ENCODE results near the gene NCOR1. TPM values are rescaled to one million over a fixed set of nuclear protein-coding genes. Genes with fewer than 3 reads are reported as not detected.

Gene NCOR1
- total RNA-seq, 1 experiment from 2014 or later, result 124 TPM

GRCh38 chr17:16258901-16259300, 43.6 kb upstream of the NCOR1 start (continued):
- TF ChIP-seq SMAD3 (CRISPR knock-in tag; IDR thresholded peaks at IDR 0.05; ENCODE audit: borderline replicate concordance) (no peak), CBFB (CRISPR knock-in tag; IDR thresholded peaks at IDR 0.05; ENCODE audit: low read depth) (no peak), ZNF396 (CRISPR knock-in tag; IDR thresholded peaks at IDR 0.05; ENCODE audit: borderline replicate concordance) (no peak), USF1 (CRISPR knock-in tag; IDR thresholded peaks at IDR 0.05) (no peak)
- TF ChIP-seq, protein P1, sequence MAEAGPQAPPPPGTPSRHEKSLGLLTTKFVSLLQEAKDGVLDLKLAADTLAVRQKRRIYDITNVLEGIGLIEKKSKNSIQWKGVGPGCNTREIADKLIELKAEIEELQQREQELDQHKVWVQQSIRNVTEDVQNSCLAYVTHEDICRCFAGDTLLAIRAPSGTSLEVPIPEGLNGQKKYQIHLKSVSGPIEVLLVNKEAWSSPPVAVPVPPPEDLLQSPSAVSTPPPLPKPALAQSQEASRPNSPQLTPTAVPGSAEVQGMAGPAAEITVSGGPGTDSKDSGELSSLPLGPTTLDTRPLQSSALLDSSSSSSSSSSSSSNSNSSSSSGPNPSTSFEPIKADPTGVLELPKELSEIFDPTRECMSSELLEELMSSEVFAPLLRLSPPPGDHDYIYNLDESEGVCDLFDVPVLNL (CRISPR knock-in tag; IDR thresholded peaks at IDR 0.05; ENCODE audit: borderline replicate concordance, low read depth), result no peak

DNA sequence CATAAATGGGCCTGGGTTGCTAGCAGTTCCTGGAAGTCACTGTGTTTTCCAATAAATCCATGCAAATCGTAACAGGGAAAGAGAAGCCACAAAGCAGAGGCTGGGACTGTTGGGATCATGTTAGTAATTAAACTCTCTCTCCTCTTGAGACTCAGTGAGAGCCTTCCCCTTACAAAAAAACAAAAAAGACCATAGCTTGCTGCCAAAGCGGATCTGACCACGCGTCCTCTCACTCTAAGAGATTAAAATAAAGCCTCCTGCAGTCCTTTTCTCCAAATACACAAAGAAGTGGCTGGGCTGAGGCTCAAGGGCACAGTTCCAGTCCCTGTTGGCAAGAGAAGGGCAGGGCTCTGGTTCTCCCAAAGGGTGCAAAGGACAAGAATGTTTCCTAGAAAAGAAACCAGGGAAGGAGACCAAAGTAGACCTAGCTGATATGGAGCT, 40.2 kb upstream of the NCOR1 start:
- Mint-ChIP-seq H3K27me3 (ENCODE audit: low read depth) (no peaks in the 10 kb centered on the region), H3K9me3 (no peaks in the 10 kb centered on the region), H3K36me3 (0 out of 2 replicates have a peak, but pooled peaks cover 3% of the 10 kb centered on the region), H3K4me1 (peaks cover 13% of the 10 kb centered on the region), H3K4me3 (no peak overlapping the region), H3K27ac (peak overlapping the region; percentile 60)
- ATAC-seq, result peak; percentile 90
- ChIA-PET POLR2A (no interaction called here), CTCF (interaction anchor here (1.6 kb wide), 1 partner anchor 108 kb away, joined by 6 read pairs; no protein-coding TSS in a partner anchor)
- DNase-seq (ENCODE audit: low spot score), result no peak
- TF ChIP-seq ZNF425 (CRISPR knock-in tag; conservative IDR thresholded peaks at IDR 0.05), result no peak
- TF ChIP-seq TCF7 (CRISPR knock-in tag; IDR thresholded peaks at IDR 0.05; ENCODE audit: low read depth), result no peak
- TF ChIP-seq, protein P2, sequence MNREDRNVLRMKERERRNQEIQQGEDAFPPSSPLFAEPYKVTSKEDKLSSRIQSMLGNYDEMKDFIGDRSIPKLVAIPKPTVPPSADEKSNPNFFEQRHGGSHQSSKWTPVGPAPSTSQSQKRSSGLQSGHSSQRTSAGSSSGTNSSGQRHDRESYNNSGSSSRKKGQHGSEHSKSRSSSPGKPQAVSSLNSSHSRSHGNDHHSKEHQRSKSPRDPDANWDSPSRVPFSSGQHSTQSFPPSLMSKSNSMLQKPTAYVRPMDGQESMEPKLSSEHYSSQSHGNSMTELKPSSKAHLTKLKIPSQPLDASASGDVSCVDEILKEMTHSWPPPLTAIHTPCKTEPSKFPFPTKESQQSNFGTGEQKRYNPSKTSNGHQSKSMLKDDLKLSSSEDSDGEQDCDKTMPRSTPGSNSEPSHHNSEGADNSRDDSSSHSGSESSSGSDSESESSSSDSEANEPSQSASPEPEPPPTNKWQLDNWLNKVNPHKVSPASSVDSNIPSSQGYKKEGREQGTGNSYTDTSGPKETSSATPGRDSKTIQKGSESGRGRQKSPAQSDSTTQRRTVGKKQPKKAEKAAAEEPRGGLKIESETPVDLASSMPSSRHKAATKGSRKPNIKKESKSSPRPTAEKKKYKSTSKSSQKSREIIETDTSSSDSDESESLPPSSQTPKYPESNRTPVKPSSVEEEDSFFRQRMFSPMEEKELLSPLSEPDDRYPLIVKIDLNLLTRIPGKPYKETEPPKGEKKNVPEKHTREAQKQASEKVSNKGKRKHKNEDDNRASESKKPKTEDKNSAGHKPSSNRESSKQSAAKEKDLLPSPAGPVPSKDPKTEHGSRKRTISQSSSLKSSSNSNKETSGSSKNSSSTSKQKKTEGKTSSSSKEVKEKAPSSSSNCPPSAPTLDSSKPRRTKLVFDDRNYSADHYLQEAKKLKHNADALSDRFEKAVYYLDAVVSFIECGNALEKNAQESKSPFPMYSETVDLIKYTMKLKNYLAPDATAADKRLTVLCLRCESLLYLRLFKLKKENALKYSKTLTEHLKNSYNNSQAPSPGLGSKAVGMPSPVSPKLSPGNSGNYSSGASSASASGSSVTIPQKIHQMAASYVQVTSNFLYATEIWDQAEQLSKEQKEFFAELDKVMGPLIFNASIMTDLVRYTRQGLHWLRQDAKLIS (CRISPR knock-in tag; IDR thresholded peaks at IDR 0.05; ENCODE audit: borderline replicate concordance), result no peak
- no peak for TF ChIP-seq ZNF396 (CRISPR knock-in tag; IDR thresholded peaks at IDR 0.05; ENCODE audit: borderline replicate concordance)
- TF ChIP-seq ZBTB21 (CRISPR knock-in tag; IDR thresholded peaks at IDR 0.05; ENCODE audit: borderline replicate concordance), result no peak
- no peak for TF ChIP-seq TEAD1 (CRISPR knock-in tag; IDR thresholded peaks at IDR 0.05)
- TF ChIP-seq MXD4 (CRISPR knock-in tag; IDR thresholded peaks at IDR 0.05; ENCODE audit: borderline replicate concordance), result no peak
- no peak for TF ChIP-seq USF1 (CRISPR knock-in tag; IDR thresholded peaks at IDR 0.05)
- TF ChIP-seq JUN (CRISPR knock-in tag; IDR thresholded peaks at IDR 0.05), result no peak
- no peak for TF ChIP-seq GTF2I (CRISPR knock-in tag; conservative IDR thresholded peaks at IDR 0.05)
- no peak for TF ChIP-seq HMGA2 (CRISPR knock-in tag; IDR thresholded peaks at IDR 0.05)
- TF ChIP-seq, protein P3, sequence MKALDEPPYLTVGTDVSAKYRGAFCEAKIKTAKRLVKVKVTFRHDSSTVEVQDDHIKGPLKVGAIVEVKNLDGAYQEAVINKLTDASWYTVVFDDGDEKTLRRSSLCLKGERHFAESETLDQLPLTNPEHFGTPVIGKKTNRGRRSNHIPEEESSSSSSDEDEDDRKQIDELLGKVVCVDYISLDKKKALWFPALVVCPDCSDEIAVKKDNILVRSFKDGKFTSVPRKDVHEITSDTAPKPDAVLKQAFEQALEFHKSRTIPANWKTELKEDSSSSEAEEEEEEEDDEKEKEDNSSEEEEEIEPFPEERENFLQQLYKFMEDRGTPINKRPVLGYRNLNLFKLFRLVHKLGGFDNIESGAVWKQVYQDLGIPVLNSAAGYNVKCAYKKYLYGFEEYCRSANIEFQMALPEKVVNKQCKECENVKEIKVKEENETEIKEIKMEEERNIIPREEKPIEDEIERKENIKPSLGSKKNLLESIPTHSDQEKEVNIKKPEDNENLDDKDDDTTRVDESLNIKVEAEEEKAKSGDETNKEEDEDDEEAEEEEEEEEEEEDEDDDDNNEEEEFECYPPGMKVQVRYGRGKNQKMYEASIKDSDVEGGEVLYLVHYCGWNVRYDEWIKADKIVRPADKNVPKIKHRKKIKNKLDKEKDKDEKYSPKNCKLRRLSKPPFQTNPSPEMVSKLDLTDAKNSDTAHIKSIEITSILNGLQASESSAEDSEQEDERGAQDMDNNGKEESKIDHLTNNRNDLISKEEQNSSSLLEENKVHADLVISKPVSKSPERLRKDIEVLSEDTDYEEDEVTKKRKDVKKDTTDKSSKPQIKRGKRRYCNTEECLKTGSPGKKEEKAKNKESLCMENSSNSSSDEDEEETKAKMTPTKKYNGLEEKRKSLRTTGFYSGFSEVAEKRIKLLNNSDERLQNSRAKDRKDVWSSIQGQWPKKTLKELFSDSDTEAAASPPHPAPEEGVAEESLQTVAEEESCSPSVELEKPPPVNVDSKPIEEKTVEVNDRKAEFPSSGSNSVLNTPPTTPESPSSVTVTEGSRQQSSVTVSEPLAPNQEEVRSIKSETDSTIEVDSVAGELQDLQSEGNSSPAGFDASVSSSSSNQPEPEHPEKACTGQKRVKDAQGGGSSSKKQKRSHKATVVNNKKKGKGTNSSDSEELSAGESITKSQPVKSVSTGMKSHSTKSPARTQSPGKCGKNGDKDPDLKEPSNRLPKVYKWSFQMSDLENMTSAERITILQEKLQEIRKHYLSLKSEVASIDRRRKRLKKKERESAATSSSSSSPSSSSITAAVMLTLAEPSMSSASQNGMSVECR (CRISPR knock-in tag; IDR thresholded peaks at IDR 0.05; ENCODE audit: borderline replicate concordance), result no peak
- TF ChIP-seq PRDM15 (CRISPR knock-in tag; IDR thresholded peaks at IDR 0.05), result no peak

All from WTC11 (cell line).